GM19035 (cell line): Measurements from ENCODE around the gene RGS11.

Experiments
- ATAC-seq: cut with Tn5 transposase; IDR thresholded peaks from one replicate; pipeline ENCODE4 v1.9.1; 2021; ENCODE audit not compliant: unreplicated experiment

Gene RGS11

GRCh38 chr16:296806-297510 lies 21.2 kb upstream of the RGS11 start:
- ATAC-seq, result no peak

GRCh38 chr16:296276-296675 lies 20.5 kb upstream of the RGS11 start:
- no peak for ATAC-seq

DNA sequence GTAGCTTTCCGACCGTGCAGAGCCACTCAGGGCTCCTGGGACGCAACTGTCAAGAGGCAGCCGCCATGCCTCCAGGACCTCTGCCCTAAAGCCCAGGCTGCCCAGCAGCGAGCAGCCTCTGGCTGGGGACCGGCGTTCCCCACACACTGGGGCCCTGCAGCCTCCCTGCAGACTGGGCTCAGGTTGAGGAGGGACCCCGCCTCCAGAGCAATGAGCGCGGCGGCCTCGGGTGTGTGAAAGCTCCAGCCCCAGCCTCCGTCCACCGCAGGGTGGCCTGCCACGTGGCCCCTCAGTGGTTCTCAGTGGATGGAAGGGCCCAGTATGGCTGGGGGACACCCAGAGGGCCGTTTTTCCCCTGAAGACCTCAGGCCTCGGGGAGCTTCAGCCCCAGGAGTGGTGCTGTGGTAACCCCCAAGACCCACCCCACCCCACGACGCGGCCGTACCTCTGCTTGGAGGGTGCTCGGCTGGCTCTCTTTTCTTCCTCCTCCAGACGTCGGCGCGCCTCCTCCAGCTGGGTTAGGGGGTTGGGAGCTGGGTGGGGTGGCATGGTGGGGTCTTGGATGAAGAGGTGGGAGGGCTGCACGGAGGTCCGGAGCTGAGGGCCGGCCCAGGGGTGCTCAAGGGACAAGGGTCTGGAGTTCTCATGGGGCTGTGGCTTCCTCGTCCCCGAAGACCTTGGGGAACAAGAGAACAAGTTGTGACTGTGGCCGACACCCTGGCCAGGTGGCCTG lies 17.5 kb upstream of the RGS11 start:
- ATAC-seq, result no peak

- no peak for ATAC-seq
Measured at GRCh38 chr16:291539-291938, 15.8 kb upstream of the RGS11 start.

DNA sequence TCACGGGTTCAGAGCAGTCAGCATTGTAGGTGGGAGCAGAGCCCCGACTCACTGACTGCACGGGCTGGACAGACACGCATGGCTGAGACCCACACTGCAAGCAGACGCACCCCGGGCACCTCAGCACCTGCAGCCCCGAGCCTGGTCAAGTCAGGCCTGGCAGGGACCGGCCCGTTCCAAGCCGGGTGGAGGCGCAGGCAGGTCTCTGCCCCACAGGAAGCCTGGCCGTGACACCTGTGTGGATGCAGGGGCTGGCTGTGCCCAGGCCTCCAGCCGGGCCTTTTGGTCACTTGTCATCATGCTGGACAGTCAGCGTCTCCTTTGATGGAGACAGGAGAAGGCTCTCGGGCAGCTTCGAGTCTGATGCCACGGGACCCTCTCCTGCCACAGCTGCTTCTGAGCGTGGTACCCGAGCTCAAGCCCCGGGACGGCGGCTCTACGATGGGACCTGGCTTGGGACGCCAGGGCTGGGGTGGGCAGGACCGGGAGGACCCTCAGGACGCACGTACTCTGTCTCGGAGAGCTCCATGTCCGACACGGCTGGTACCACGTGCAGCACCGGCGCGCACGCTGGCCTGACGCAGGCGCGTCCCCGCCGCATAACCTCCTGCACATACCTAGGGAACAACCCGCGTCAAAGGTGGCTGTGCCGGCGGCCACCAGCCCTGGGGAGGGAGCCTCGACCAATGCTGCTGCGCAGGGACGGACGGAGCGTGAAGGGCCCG lies 15.1 kb upstream of the RGS11 start:
- ATAC-seq, result no peak

- no peak for ATAC-seq
Measured at GRCh38 chr16:290015-290680, 14.4 kb upstream of the RGS11 start.

- ATAC-seq, result no peak
Measured at GRCh38 chr16:289395-289997, 13.8 kb upstream of the RGS11 start.

DNA sequence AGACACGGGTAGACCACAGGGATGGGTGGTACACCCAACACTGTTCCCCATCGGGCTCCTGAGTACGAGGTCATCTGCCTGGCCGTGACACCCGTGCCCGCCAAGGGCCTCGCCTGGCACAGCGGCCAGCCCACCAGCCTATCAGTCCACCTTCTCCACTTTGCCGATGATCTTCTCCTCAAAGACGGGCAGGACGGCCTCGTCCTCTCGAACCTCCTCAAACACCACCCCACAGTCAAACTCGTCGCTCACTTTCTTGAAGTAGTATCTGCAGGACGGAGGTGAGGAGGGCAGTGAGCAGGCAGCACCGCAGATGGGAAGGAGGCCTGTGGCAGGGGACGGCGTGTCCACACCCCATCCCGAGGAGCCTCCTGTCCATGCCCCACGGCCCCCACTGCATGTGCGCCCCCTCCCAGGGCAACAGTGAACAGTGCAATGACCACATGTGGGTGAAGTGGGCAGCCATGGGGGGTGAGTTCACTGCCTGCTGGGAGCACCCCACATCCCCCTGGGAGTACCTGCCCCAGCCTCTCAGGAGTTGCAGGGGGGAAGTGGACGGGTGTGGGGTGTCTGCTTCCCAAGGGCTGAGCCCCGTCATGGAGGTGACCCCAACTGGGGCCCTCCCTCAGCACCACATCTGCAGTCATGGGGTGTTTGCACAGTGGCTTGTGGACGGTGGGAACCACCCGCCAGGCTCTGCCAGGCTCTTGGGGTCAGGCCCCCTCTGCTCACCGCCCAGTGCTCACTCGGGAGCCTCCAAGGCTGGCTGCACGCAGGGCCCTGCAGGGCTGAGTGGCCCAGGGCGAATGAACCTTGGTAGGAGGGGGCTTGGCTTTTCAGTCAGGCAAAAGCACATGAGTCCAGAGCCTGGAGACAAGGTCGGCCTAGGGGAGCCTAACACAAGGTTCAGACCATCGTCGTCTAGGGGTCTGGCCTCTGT lies 12.5 kb upstream of the RGS11 start:
- ATAC-seq, result no peak

DNA sequence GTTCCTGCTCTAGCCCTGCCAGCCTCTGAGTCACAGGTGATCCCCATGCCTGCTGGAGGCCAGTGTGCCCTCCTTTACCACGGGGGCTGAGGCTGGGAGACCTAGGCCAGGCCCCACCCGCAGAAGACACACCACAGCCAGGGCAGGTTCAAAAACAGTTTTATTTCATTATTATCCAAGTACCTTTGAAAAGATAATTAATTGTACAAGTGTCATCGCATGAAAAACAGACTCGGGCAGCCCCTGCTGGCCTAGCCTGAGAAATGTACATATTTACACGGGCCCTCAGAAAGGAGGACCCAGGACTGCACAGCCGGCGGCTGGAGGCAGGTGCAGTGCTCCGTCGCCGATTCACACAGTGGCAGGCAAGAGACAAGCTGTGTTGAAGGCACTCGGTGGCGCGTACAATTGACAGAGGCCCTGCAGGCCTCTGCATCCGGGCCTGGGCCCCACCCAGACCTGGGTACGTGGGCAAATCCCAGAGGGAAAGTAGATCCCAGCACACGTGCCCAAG lies 11.6 kb upstream of the RGS11 start:
- no peak for ATAC-seq

GRCh38 chr16:286491-287297 lies 10.9 kb upstream of the RGS11 start:
- ATAC-seq, result no peak

GRCh38 chr16:285146-286055 lies 9.7 kb upstream of the RGS11 start:
- no peak for ATAC-seq

DNA sequence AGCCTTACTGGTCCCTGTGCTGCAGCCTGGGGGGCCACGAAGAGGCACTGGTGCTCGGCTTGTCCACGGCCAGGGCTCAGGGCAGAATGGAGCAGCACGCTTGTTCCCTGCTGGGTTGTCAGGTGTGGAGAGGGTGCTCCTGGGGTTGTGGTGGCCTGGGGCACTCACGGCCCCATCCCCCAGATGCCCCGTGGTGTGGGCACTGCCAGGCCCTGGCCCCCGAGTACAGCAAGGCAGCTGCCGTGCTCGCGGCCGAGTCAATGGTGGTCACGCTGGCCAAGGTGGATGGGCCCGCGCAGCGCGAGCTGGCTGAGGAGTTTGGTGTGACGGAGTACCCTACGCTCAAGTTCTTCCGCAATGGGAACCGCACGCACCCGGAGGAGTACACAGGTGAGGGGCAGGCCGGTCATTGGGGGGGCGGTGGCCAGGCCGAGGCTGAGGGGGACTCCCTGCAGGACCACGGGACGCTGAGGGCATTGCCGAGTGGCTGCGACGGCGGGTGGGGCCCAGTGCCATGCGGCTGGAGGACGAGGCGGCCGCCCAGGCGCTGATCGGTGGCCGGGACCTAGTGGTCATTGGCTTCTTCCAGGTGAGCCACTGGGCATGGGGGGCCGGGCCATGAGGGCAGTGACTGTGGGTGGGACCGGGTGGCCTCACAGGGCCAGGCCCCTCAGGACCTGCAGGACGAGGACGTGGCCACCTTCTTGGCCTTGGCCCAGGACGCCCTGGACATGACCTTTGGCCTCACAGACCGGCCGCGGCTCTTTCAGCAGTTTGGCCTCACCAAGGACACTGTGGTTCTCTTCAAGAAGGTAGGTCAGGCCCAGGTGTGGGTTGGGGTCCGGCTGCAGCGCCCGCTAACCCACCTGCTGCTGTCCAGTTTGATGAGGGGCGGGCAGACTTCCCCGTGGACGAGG lies 8.7 kb upstream of the RGS11 start:
- ATAC-seq, result no peak

DNA sequence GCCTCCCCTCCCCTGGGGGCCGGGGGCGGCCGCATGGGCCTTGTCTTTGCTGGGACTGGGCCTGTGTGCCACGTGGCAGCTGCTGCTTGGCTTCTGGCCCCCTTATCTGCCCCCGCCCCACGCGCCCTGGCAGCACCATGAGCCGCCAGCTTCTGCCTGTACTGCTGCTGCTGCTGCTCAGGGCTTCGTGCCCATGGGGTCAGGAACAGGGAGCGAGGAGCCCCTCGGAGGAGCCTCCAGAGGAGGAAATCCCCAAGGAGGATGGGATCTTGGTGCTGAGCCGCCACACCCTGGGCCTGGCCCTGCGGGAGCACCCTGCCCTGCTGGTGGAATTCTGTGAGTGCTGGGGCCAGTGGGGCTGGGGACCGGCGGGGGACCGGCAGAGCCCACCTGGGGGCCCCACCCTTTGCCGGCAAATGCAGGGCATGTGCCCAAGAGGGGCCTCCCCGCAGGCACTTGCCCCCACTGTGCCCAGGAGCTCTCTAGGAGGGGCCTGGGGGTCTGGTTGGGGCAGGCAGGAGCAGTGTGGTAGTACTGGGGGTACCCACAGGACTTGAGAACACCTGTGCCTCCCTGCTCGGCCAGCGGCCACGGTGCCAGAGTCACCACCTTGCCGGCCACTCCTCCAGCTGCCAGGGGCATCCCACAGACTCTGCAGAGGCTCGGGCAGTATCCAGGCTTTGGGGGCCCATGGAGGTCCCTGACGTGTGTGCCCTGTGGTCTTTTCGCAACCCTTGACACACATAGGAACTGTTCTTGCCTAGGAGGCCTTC lies 7.5 kb upstream of the RGS11 start, which contains the start of gene PDIA2:
Gene PDIA2 (plus strand): TSS at position 132 of the 773 bp plus-strand sequence. CDS start 6 bp downstream, at position 138.
- ATAC-seq, result no peak

DNA sequence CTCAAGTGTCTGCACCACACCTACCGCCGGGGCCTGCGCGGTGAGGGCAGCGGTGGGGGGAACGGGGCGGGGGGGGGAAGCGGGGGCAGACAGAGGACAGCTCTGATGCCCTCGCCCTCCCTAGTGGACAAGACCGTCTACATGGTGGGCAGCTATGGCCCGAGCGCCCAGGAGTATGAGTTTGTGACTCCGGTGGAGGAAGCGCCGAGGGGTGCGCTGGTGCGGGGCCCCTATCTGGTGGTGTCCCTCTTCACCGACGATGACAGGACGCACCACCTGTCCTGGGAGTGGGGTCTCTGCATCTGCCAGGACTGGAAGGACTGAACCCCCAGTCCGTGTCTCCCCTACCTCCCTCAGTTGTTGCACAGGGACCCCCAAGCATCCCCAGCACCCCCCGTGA lies 6.7 kb upstream of the RGS11 start:
- ATAC-seq, result no peak

DNA sequence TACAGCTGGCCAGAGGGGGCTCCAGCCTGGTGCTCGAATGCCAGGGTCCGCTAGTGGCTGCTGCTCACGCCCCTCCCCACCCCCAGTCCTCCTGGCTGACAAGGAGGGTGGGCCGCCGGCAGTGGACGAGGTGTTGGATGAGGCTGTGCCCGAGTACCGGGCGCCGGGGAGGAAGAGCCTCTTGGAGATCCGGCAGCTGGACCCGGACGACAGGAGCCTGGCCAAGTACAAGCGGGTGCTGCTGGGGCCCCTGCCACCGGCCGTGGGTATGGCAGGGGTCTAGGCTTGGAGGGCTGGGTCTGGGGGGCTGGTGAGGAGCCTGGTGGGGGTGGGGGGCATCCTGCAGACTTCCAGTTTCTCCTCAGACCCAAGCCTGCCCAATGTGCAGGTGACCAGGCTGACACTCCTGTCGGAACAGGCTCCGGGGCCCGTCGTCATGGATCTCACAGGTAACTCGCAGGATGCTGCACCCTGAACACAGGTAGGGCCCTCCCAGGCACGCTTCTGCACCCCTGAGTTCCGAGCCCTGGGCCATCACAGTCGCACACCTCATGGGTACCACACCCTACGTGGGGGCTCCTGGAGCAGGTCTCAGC lies 6.0 kb upstream of the RGS11 start:
- ATAC-seq, result no peak
